GM23248 (cell line): ENCODE measurements around the gene PLAGL2. TPM values are rescaled to one million over a fixed set of nuclear protein-coding genes. Genes with fewer than 3 reads are reported as not detected.

ENCODE experiments used
- DNase-seq: peaks from one replicate; pipeline ENCODE4 v3.0.0-alpha.2; 2015
- H2AFZ ChIP-seq: fragments of 200-600 bp; sonication (generic); 2 replicates; pipeline ENCODE4 v1.6.1; 2016; ENCODE audit warnings: antibody characterized with exemption
- H3F3A ChIP-seq: fragments of 200-600 bp; sonication (generic); 2 replicates; pipeline ENCODE4 v1.6.1; 2016; ENCODE audit warnings: mild to moderate bottlenecking, antibody characterized with exemption, mixed run types; ENCODE audit not compliant: insufficient read depth
- H3K27ac ChIP-seq: fragments of 200-600 bp; sonication (generic); 2 replicates; pipeline ENCODE4 v1.5.1; 2016; ENCODE audit warnings: mild to moderate bottlenecking
- H3K27me3 ChIP-seq: fragments of 200-600 bp; sonication (generic); replicated peaks from 2 replicates; pipeline ENCODE4 v1.6.1; 2016; ENCODE audit warnings: mild to moderate bottlenecking; ENCODE audit not compliant: insufficient read depth
- H3K36me3 ChIP-seq: fragments of 200-600 bp; sonication (generic); 2 replicates; pipeline ENCODE4 v1.6.1; 2016; ENCODE audit warnings: low read depth, mild to moderate bottlenecking
- H3K4me1 ChIP-seq: fragments of 200-600 bp; sonication (generic); 2 replicates; pipeline ENCODE4 v1.6.1; 2016; ENCODE audit warnings: mild to moderate bottlenecking; ENCODE audit not compliant: insufficient read depth
- H3K4me2 ChIP-seq: fragments of 200-600 bp; sonication (generic); one replicate; pipeline ENCODE4 v1.6.1; 2016; ENCODE audit warnings: mild to moderate bottlenecking; ENCODE audit not compliant: unreplicated experiment
- H3K4me3 ChIP-seq: fragments of 200-600 bp; sonication (generic); 2 replicates; pipeline ENCODE4 v1.5.1; 2016; ENCODE audit warnings: mild to moderate bottlenecking
- H3K79me2 ChIP-seq: fragments of 200-600 bp; sonication (generic); 2 replicates; pipeline ENCODE4 v1.6.1; 2016; ENCODE audit warnings: mild to moderate bottlenecking; ENCODE audit not compliant: insufficient read depth
- H3K9ac ChIP-seq: fragments of 200-600 bp; sonication (generic); 2 replicates; pipeline ENCODE4 v1.6.1; 2016; ENCODE audit warnings: mild to moderate bottlenecking
- H3K9me2 ChIP-seq: fragments of 200-600 bp; sonication (generic); 2 replicates; pipeline ENCODE4 v1.6.1; 2016; ENCODE audit warnings: mixed run types, mild to moderate bottlenecking, moderate library complexity; ENCODE audit not compliant: insufficient read depth
- H3K9me3 ChIP-seq: fragments of 200-600 bp; sonication (generic); one replicate; pipeline ENCODE4 v1.6.1; 2017; ENCODE audit warnings: low read depth
- H4K20me1 ChIP-seq: fragments of 200-600 bp; sonication (generic); 2 replicates; pipeline ENCODE4 v1.6.0; 2016; ENCODE audit not compliant: insufficient read depth
- EZH2 ChIP-seq: fragments of 200-600 bp; sonication (generic); IDR thresholded peaks from 2 replicates; pipeline ENCODE4 v1.6.1; 2018; ENCODE audit warnings: antibody characterized with exemption, mild to moderate bottlenecking; ENCODE audit not compliant: insufficient read depth, poor library complexity, severe bottlenecking
- EZH2phosphoT487 ChIP-seq: fragments of 200-600 bp; sonication (generic); IDR thresholded peaks from 2 replicates; pipeline ENCODE4 v1.6.1; 2018; ENCODE audit warnings: antibody characterized with exemption, moderate library complexity, mild to moderate bottlenecking, low read depth; ENCODE audit not compliant: insufficient read depth
- WGBS, 2 experiments: methylation state at CpG; one replicate each; pipeline ENCODE4 v1.1.6; 2015 to 2017; ENCODE audit warnings: low lambda C conversion rate in 2 of 2, low coverage in 1 of 2; ENCODE audit errors: missing lambda C conversion rate in 2 of 2; 5-methylcytosine and 5-hydroxymethylcytosine counted together
- in situ Hi-C: fragments of 300-500 bp; cut with MboI; formaldehyde crosslinking; loops from 2 replicates; pipeline ENCODE4 v1.15.0; 2020
- polyA plus RNA-seq: library from polyadenylated mRNA; unstranded; fragments of >200 nt; fragmentation: Nextera tagmentation; extraction: Ambion mirVana; gene quantifications from 2 replicates; pipeline ENCODE4 v1.2.1, GENCODE V29; 2016
- total RNA-seq: library from RNA; depleted of rRNA; stranded (reverse); fragments of >200 nt; shearing (Covaris generic); gene quantifications from 2 replicates; pipeline ENCODE4 v1.2.3, GENCODE V29; 2014

The PLAGL2 gene
- total and polyA plus RNA-seq, 2 experiments from 2014 or later: 2.1 to 4.1 TPM

GRCh38 chr20:32236048-32236533 lies 28.5 kb upstream of the PLAGL2 start:
- in situ Hi-C loops: no loop called here
- H3K4me1 ChIP-seq: no peaks in the 10 kb centered on the region
- H4K20me1 ChIP-seq: no peaks in the 10 kb centered on the region
- no peak overlapping the region for H3K4me2 ChIP-seq
- TF ChIP-seq EZH2 (no peak), EZH2phosphoT487 (no peak)
- WGBS, 2 experiments: 89 to 91% methylated on average over 3 of the region's 3 CpGs
- no peaks in the 10 kb centered on the region for H3F3A ChIP-seq
- no peak overlapping the region for H2AFZ ChIP-seq
- no peak overlapping the region for H3K27ac ChIP-seq
- H3K36me3 ChIP-seq: peaks cover 7% of the 10 kb centered on the region; the same call in 1 of the 2 replicates
- no peak overlapping the region for H3K9ac ChIP-seq
- no peak overlapping the region for H3K4me3 ChIP-seq
- H3K9me2 ChIP-seq: no peaks in the 10 kb centered on the region
- DNase-seq: no peak
- H3K27me3 ChIP-seq: no peaks in the 10 kb centered on the region
- no peaks in the 10 kb centered on the region for H3K9me3 ChIP-seq
- no peaks in the 10 kb centered on the region for H3K79me2 ChIP-seq

DNA sequence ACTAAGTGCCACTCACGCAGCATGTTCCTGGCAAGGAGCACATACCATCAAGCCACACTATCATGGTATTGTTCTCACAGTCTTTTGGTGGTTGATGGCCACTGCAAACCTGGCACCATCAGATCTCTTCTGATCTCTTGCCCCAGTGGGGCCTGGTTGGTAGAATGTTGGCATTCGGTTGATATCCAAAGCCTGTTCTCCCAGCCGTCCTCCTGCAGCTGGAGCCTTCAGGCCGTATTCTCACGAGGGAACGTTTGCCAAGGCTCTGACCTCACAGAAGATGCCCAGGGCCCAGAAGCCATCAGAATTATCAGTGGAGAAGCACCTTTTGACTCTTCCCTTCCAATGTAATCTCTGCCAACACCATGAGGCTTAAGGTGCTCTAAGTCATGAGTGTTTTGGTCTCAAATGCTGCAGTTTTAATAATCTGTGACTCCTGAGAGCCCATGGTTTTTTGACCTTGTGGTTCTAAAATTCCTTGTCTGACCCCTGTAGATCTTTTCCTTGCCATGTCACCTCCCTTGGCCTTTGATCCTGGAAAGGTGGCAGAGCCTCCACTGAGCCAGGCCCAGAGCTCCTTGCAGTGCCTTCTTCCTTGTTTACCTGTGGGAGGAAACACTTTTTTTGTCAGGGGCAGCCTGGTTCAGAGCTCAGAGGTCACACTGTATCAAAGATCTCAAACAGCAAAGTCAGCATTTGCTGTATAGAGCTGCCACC lies 27.9 kb upstream of the PLAGL2 start:
- Histone ChIP-seq H3K9me2 (no peaks in the 10 kb centered on the region), H2AFZ (no peak overlapping the region), H3K4me2 (no peak overlapping the region), H3F3A (no peaks in the 10 kb centered on the region), H3K9ac (no peak overlapping the region), H3K4me1 (no peaks in the 10 kb centered on the region), H3K36me3 (peaks cover 7% of the 10 kb centered on the region; the same call in 1 of the 2 replicates), H3K4me3 (no peak overlapping the region), H3K9me3 (no peaks in the 10 kb centered on the region), H3K27me3 (no peaks in the 10 kb centered on the region), H4K20me1 (no peaks in the 10 kb centered on the region), H3K79me2 (no peaks in the 10 kb centered on the region), H3K27ac (no peak overlapping the region)
- in situ Hi-C loops: no loop called here
- 82 to 88% methylated on average over 6 of the region's 6 CpGs for WGBS, 2 experiments
- no peak for DNase-seq
- TF ChIP-seq EZH2phosphoT487 (no peak), EZH2 (no peak)

DNA sequence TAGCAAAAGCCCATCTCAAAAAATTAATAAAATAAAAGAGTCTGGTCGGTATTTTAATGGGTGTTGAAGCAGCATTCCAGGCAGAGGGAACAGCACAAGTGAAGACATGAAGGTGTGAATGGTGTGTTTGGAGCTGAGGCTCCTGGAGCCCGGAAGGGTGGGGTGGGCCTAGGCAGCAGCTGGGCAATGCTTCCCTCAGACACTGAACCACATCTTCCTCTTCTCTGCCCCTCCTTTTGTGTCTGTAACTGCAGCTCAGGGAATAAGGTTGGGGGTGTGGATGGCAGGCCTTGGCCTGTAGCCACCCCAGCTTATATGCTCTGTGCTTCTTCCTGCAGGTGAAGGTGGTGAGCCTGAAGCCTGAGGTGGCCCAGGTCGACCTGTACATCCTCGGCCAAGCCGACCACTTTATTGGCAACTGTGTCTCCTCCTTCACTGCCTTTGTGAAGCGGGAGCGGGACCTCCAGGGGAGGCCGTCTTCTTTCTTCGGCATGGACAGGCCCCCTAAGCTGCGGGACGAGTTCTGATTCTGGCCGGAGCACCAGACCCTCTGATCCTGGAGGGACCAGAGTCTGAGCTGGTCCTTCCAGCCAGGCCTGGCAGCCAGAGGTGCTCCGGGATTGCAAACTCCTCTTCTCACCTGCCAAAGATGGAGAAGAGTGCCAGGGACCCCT lies 26.7 kb upstream of the PLAGL2 start:
- no peaks in the 10 kb centered on the region for H3K9me3 ChIP-seq
- H3K9ac ChIP-seq: no peak overlapping the region
- no peak for TF ChIP-seq EZH2phosphoT487
- no peak for TF ChIP-seq EZH2
- H3K9me2 ChIP-seq: no peaks in the 10 kb centered on the region
- H3K79me2 ChIP-seq: no peaks in the 10 kb centered on the region
- H3K4me2 ChIP-seq: no peak overlapping the region
- in situ Hi-C loops: no loop called here
- H3K4me3 ChIP-seq: no peak overlapping the region
- H3K27me3 ChIP-seq: no peaks in the 10 kb centered on the region
- H3K4me1 ChIP-seq: no peaks in the 10 kb centered on the region
- H3K36me3 ChIP-seq: peaks cover 11% of the 10 kb centered on the region; the same call in 1 of the 2 replicates
- DNase-seq: no peak
- no peaks in the 10 kb centered on the region for H3F3A ChIP-seq
- H3K27ac ChIP-seq: no peak overlapping the region
- WGBS, 2 experiments: 92% methylated on average over 13 of the region's 13 CpGs
- no peaks in the 10 kb centered on the region for H4K20me1 ChIP-seq
- H2AFZ ChIP-seq: no peak overlapping the region

GRCh38 chr20:32233286-32233685 lies 25.7 kb upstream of the PLAGL2 start:
- in situ Hi-C loops: no loop called here
- no peaks in the 10 kb centered on the region for H3K79me2 ChIP-seq
- WGBS, 2 experiments: 97 to 98% methylated on average over 9 of the region's 9 CpGs

More at GRCh38 chr20:32233286-32233685, 25.7 kb upstream of the PLAGL2 start:
- Histone ChIP-seq H3K4me3 (no peak overlapping the region), H3K9me3 (no peaks in the 10 kb centered on the region), H4K20me1 (no peaks in the 10 kb centered on the region), H3K27me3 (no peaks in the 10 kb centered on the region), H3F3A (no peaks in the 10 kb centered on the region), H3K4me1 (no peaks in the 10 kb centered on the region), H3K36me3 (peaks cover 14% of the 10 kb centered on the region; the same call in 1 of the 2 replicates), H3K9ac (no peak overlapping the region), H2AFZ (no peak overlapping the region), H3K27ac (no peak overlapping the region), H3K9me2 (no peaks in the 10 kb centered on the region), H3K4me2 (no peak overlapping the region)
- DNase-seq: no peak
- TF ChIP-seq EZH2: no peak
- TF ChIP-seq EZH2phosphoT487: no peak
